ENCODE data around the gene NDUFB10. TPM values are rescaled to one million over a fixed set of nuclear protein-coding genes. Genes with fewer than 3 reads are reported as not detected.

NDUFB10 gene
- total RNA-seq, 2 experiments from 2014 or later = 131 to 138 TPM

GRCh38 chr16:1972490-1972877 is 13.1 kb downstream of the NDUFB10 start:
- ChIA-PET CTCF (interaction anchor here (0.8 to 2.3 kb wide), 2 partner anchors 32 to 168 kb away, joined by 3 to 8 read pairs; no protein-coding TSS in a partner anchor), POLR2A (interaction anchor here (0.7 to 3.9 kb wide), 10 partner anchors 8 to 190 kb away, joined by 3 to 48 read pairs (median 6); partner anchors contain the start of genes GFER, NDUFB10, NOXO1 and NUBP2)
- H3K9me3 Mint-ChIP-seq = no peaks in the 10 kb centered on the region
- DNase-seq = peak; percentile 28
- peak overlapping the region; percentile 90 for H3K4me3 Mint-ChIP-seq
- peaks cover 20% of the 10 kb centered on the region for H3K36me3 Mint-ChIP-seq (ENCODE audit: low read depth)
- no peaks in the 10 kb centered on the region for H3K27me3 Mint-ChIP-seq
- H3K27ac Mint-ChIP-seq = peak overlapping the region; percentile 95
- peaks cover 31% of the 10 kb centered on the region for H3K4me1 Mint-ChIP-seq

GRCh38 chr16:1973461-1974156 is 14.3 kb downstream of the NDUFB10 start:
- POLR2A ChIA-PET = interaction anchor here (0.8 to 3.9 kb wide), 3 partner anchors 9 to 11 kb away, joined by 3 to 47 read pairs (median 8); partner anchors contain the start of genes GFER and RPS2
- Mint-ChIP-seq H3K27ac (no peak overlapping the region), H3K4me1 (peaks cover 29% of the 10 kb centered on the region), H3K4me3 (no peak overlapping the region), H3K9me3 (no peaks in the 10 kb centered on the region), H3K27me3 (no peaks in the 10 kb centered on the region), H3K36me3 (ENCODE audit: low read depth) (peaks cover 23% of the 10 kb centered on the region)
- CTCF ChIA-PET = no interaction called here
- no peak for DNase-seq

GRCh38 chr16:1974157-1975070 is 15.1 kb downstream of the NDUFB10 start:
- Mint-ChIP-seq H3K9me3 (no peaks in the 10 kb centered on the region), H3K36me3 (ENCODE audit: low read depth) (peaks cover 24% of the 10 kb centered on the region), H3K4me1 (peaks cover 29% of the 10 kb centered on the region), H3K27me3 (no peaks in the 10 kb centered on the region), H3K27ac (no peak overlapping the region), H3K4me3 (peak overlapping the region; percentile 17)
- DNase-seq = no peak
- POLR2A ChIA-PET = interaction anchor here (1.7 to 12.7 kb wide), 3 partner anchors 9 to 11 kb away, joined by 8 to 149 read pairs (median 47); partner anchors contain the start of genes GFER, NDUFB10, RNF151 and RPS2
- CTCF ChIA-PET = no interaction called here

- no peak for DNase-seq
- Mint-ChIP-seq H3K27me3 (peaks cover 5% of the 10 kb centered on the region), H3K36me3 (ENCODE audit: low read depth) (peaks cover 25% of the 10 kb centered on the region), H3K4me1 (peaks cover 25% of the 10 kb centered on the region), H3K27ac (no peak overlapping the region), H3K9me3 (no peaks in the 10 kb centered on the region), H3K4me3 (no peak overlapping the region)
- CTCF ChIA-PET = no interaction called here
- POLR2A ChIA-PET = interaction anchor here (12.7 kb wide), 1 partner anchor 12 kb away, joined by 149 read pairs; the partner anchor contains the start of genes NDUFB10, RNF151 and RPS2
Observed at GRCh38 chr16:1975432-1976215, 16.3 kb downstream of the NDUFB10 start.

- ChIA-PET POLR2A (interaction anchor here (12.7 kb wide), 1 partner anchor 12 kb away, joined by 149 read pairs; the partner anchor contains the start of genes NDUFB10, RNF151 and RPS2), CTCF (no interaction called here)
- Mint-ChIP-seq H3K27ac (no peak overlapping the region), H3K27me3 (peaks cover 7% of the 10 kb centered on the region), H3K4me1 (peaks cover 20% of the 10 kb centered on the region), H3K36me3 (ENCODE audit: low read depth) (peaks cover 25% of the 10 kb centered on the region), H3K4me3 (no peak overlapping the region), H3K9me3 (no peaks in the 10 kb centered on the region)
- DNase-seq = no peak
Observed at GRCh38 chr16:1976216-1976520, 16.8 kb downstream of the NDUFB10 start.

GRCh38 chr16:1976951-1977874 is 17.9 kb downstream of the NDUFB10 start:
- DNase-seq = no peak
- CTCF ChIA-PET = no interaction called here
- Mint-ChIP-seq H3K4me3 (no peak overlapping the region), H3K27ac (no peak overlapping the region), H3K36me3 (ENCODE audit: low read depth) (peaks cover 18% of the 10 kb centered on the region), H3K27me3 (peaks cover 16% of the 10 kb centered on the region), H3K9me3 (no peaks in the 10 kb centered on the region), H3K4me1 (peaks cover 15% of the 10 kb centered on the region)
- POLR2A ChIA-PET = interaction anchor here (1.1 to 12.7 kb wide), 4 partner anchors 13 to 177 kb away, joined by 3 to 149 read pairs (median 4); partner anchors contain the start of genes NDUFB10, RNF151 and RPS2

- ChIA-PET CTCF (no interaction called here), POLR2A (interaction anchor here (1.1 to 12.7 kb wide), 4 partner anchors 14 to 177 kb away, joined by 3 to 149 read pairs (median 4); partner anchors contain the start of genes NDUFB10, RNF151 and RPS2)
- Mint-ChIP-seq H3K27ac (no peak overlapping the region), H3K4me1 (peaks cover 13% of the 10 kb centered on the region), H3K36me3 (ENCODE audit: low read depth) (peaks cover 18% of the 10 kb centered on the region), H3K27me3 (peaks cover 22% of the 10 kb centered on the region), H3K9me3 (no peaks in the 10 kb centered on the region), H3K4me3 (no peak overlapping the region)
- DNase-seq = no peak
Observed at GRCh38 chr16:1977875-1978268, 18.5 kb downstream of the NDUFB10 start.

GRCh38 chr16:1978476-1979120 is 19.3 kb downstream of the NDUFB10 start:
- Mint-ChIP-seq H3K4me1 (peaks cover 12% of the 10 kb centered on the region), H3K27ac (no peak overlapping the region), H3K36me3 (ENCODE audit: low read depth) (peaks cover 18% of the 10 kb centered on the region), H3K4me3 (no peak overlapping the region), H3K27me3 (peaks cover 27% of the 10 kb centered on the region), H3K9me3 (no peaks in the 10 kb centered on the region)
- ChIA-PET POLR2A (interaction anchor here (1.1 to 12.7 kb wide), 3 partner anchors 15 to 169 kb away, joined by 3 to 149 read pairs (median 3); partner anchors contain the start of genes NDUFB10, RNF151 and RPS2), CTCF (no interaction called here)
- no peak for DNase-seq

- CTCF ChIA-PET = no interaction called here
- no peak for DNase-seq
- H3K9me3 Mint-ChIP-seq = no peaks in the 10 kb centered on the region
- H3K36me3 Mint-ChIP-seq (ENCODE audit: low read depth) = peaks cover 18% of the 10 kb centered on the region
- no peak overlapping the region for H3K27ac Mint-ChIP-seq
- POLR2A ChIA-PET = interaction anchor here (1.9 to 12.7 kb wide), 3 partner anchors 8 to 16 kb away, joined by 4 to 149 read pairs (median 5); partner anchors contain the start of genes NDUFB10, RNF151, RPS2 and TBL3
- H3K4me3 Mint-ChIP-seq = no peak overlapping the region
- peaks cover 12% of the 10 kb centered on the region for H3K4me1 Mint-ChIP-seq
- H3K27me3 Mint-ChIP-seq = peaks cover 27% of the 10 kb centered on the region
Observed at GRCh38 chr16:1979271-1980029, 20.1 kb downstream of the NDUFB10 start.

GRCh38 chr16:1980030-1980769 is 20.9 kb downstream of the NDUFB10 start:
- ChIA-PET CTCF (no interaction called here), POLR2A (interaction anchor here (0.9 to 12.7 kb wide), 4 partner anchors 8 to 16 kb away, joined by 3 to 149 read pairs (median 4); partner anchors contain the start of genes NDUFB10, RNF151, RPS2 and SYNGR3)
- no peaks in the 10 kb centered on the region for H3K9me3 Mint-ChIP-seq
- peaks cover 13% of the 10 kb centered on the region for H3K36me3 Mint-ChIP-seq (ENCODE audit: low read depth)
- H3K4me1 Mint-ChIP-seq = peaks cover 17% of the 10 kb centered on the region
- H3K27me3 Mint-ChIP-seq = peaks cover 27% of the 10 kb centered on the region
- H3K4me3 Mint-ChIP-seq = no peak overlapping the region
- no peak for DNase-seq
- no peak overlapping the region for H3K27ac Mint-ChIP-seq

Data from activated CD4-positive, alpha-beta memory T cell treated with anti-CD3 and anti-CD28 coated beads, Interleukin-2, amount 10 ng/mL, durations not matched to agents 7 days and 5 days (primary cell).